GM18505 (cell line): ENCODE results near the gene CEP97.
"Not testable (repeated sequence)": the region's sequence is repeated elsewhere in the genome, so short reads cannot be mapped to it uniquely, and the experiment has no call there.

Experiments used
- ATAC-seq: cut with Tn5 transposase; IDR thresholded peaks from one replicate; pipeline ENCODE4 v1.9.1; 2021; ENCODE audit not compliant: unreplicated experiment
- POLR2A ChIP-seq: IDR thresholded peaks from 4 replicates; pipeline ENCODE4 v1.6.1; 2011; ENCODE audit warnings: borderline replicate concordance; ENCODE audit not compliant: insufficient read depth, insufficient read length; ENCODE audit errors: extremely low read depth

Gene CEP97

GRCh38 chr3:101695779-101696372 lies 28.5 kb upstream of the CEP97 start:
- TF ChIP-seq POLR2A = no peak
- ATAC-seq = no peak

DNA sequence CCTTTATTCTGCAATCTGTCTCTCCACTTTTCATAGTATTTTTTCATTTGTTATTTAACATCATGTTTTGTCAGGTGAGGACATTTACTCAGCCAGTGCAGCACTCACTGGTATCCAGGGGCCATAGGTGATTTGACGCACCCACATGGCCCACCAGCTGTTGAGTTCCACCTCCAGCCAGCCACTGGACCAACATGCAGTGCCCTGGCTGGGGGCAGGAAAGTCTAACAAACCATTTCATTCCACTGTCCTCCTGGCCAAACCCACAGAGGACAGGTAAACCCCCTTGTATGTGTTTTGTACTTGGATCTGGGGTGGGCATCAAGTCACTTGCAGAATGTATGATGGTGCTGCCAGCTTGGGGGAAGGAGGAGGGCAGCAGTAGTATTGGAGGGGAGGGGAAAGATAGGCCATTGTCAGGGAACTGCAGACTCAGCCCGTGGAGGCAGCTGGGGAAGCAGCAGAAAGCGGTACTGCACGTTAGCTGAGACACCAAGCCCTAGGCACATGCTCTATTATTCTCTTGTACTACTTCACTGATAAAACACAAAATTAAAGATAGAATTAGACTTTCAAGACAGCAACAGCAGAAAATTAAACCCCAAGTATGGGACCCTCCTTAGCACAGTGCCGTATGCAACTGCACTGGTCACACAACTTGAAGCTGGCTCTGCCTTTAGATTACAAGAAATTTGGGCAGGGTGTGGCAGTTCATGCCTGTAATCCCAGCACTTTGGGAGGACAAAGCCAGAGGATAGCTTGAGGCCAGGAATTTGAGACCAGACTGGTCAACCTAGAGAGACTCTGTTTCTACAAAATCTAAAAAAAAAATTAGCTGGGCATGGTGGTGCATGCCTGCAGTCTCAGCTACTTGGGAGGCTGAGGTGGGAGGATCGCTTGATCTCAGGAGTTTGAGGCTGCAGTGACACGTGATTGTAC lies 22.4 kb upstream of the CEP97 start:
- no peak for ATAC-seq
- TF ChIP-seq POLR2A = no peak

GRCh38 chr3:101702726-101703125 lies 21.7 kb upstream of the CEP97 start:
- ATAC-seq = no peak
- TF ChIP-seq POLR2A = no peak

DNA sequence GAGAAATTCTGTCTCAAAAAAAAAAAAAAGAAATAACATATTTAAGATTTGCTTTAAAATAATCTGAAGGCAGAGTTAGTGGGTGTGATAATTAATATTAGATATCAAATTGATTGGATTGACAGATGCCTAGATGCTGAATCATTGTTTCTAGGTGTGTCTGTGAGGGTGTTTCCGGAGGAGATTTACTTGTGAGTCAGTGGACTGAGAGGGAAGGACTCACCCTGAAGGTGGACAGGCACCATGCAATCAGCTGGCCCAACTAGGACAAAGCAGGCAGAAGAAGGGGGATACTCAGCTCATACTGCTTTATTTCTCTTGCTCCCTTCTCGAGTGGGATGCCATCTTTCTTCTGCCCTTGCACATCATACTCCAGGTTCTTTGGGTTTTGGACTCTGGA lies 21.2 kb upstream of the CEP97 start:
- TF ChIP-seq POLR2A = no peak
- no peak for ATAC-seq

DNA sequence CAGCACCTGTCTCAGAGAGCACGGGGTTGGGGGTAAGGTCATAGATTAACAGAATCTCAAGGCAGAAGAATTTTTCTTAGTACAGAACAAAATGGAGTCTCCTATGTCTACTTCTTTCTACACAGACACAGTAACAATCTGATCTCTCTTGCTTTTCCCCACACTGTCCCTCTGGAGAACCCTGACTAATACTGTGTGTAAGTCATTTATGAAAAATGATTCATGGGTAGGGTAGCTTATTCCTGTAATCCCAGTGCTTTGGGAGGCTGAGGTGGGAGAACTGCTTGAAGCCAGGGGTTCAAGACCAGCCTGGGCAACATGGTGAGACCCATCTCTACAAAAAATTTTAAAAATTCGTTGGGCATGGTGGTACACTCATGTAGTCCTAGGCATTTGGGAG lies 19.8 kb upstream of the CEP97 start:
- ATAC-seq = not testable (repeated sequence)

GRCh38 chr3:101709126-101709525 lies 15.3 kb upstream of the CEP97 start:
- no peak for ATAC-seq
- TF ChIP-seq POLR2A = no peak

- ATAC-seq = no peak
- no peak for TF ChIP-seq POLR2A
Observed at GRCh38 chr3:101718455-101718854, 6.0 kb upstream of the CEP97 start.

DNA sequence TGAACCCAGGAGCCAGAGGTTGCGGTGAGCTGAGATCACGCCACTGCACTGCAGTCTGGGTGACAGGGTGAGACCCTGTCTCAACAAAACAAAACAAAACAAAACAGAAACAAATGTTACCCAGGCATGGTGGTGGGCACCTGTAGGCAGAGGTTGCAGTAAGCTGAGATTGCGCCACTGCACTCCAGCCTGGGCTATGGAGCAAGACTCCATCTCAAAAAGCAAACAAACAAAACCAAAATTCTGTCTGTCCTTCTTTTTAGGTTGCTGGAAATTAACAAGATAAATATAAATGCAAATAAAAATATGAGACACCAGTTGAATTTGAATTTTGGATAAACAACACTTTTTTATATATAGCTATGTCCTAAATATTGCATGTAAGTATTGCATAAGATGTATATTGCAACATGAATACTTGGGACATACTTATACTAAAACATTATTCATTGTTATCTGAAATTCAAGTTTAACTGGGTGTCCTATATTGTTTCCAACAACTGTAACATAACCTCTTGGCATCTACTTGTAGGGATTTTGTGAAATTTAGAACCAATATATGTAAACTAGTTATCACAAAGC lies 4.7 kb upstream of the CEP97 start:
- ATAC-seq = no peak
- TF ChIP-seq POLR2A = no peak

- no peak for TF ChIP-seq POLR2A
- ATAC-seq = no peak
Observed at GRCh38 chr3:101720851-101721840, 3.3 kb upstream of the CEP97 start.

DNA sequence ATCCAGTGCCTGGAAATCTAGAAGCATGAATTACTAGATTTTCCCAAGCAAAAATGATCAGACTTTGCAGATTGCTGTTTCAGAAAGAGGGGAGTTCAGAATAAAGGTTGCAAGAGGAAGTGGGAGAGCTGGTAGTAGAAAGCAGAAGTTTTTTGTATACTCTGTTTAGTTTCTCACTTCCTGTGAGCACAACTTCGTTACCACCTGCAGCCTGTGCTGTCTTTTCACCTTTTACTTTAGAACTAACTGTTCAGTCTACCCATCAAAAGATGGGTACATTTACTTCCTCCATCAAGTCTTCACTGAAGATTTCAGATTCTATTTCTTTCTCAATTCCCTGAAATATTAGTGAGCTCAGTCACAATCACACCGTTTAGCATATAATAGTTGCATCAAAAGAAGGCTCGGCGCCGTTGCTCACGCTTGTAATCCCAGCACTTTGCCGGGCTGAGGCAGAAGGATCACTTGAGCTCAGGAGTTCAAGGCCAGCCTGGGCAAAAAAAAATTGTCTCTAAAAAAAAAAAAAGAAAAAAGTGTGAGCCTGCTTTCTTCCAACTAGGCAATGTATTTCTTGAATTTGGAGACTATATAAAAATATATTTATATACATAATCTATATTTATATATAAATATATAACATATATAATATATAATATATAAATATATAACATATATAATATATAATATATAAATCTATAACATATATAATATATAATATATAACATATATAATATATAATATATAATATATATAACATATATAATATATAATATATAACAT lies 1.8 kb upstream of the CEP97 start:
- ATAC-seq = peak; percentile 45
- no peak for TF ChIP-seq POLR2A

- ATAC-seq = peak; percentile 13
Observed at GRCh38 chr3:101725194-101725889, 928 bp downstream of the CEP97 start.

GRCh38 chr3:101725890-101726275 lies 1.5 kb downstream of the CEP97 start:
- no peak for TF ChIP-seq POLR2A
- ATAC-seq = no peak

More at GRCh38 chr3:101725194-101725889, 928 bp downstream of the CEP97 start:
- TF ChIP-seq POLR2A = no peak
